ENCODE results near the gene FAM200A. TPM values are rescaled to one million over a fixed set of nuclear protein-coding genes. Genes with fewer than 3 reads are reported as not detected.
A peak's percentile ranks its signal among the peaks of the same experiment; 100 is the strongest.

Gene FAM200A
- total and polyA plus RNA-seq, 2 experiments from 2014 or later = 7.7 to 7.9 TPM

GRCh38 chr7:99499721-99500636, 51.9 kb downstream of the FAM200A start, which contains the start of gene ZNF394:
Gene ZNF394 (minus strand): TSS chr7:99500281. CDS start chr7:99500093, 188 bp downstream.
- ATAC-seq (peak; percentile 59), DNase-seq (ENCODE audit: low spot score) (peak; percentile 99)
- Mint-ChIP-seq H3K36me3 (ENCODE audit: low read depth) (peaks cover 36% of the 10 kb centered on the region), H3K27me3 (ENCODE audit: insufficient read depth, low read depth, poor library complexity) (peaks cover 8% of the 10 kb centered on the region), H3K27ac (peak within 1 kb of the TSS; percentile 100), H3K4me1 (peaks cover 13% of the 10 kb centered on the region), H3K9me3 (peaks cover 16% of the 10 kb centered on the region; the same call in 1 of the 3 replicates), H3K4me3 (peak within 1 kb of the TSS; percentile 99)
- H2AFZ ChIP-seq = peak within 1 kb of the TSS; percentile 96
- peak within 1 kb of the TSS; percentile 85 for H3K4me3 ChIP-seq
- H3K9me2 ChIP-seq (ENCODE audit: insufficient read depth) = no peaks in the 10 kb centered on the region
- peak within 1 kb of the TSS; percentile 94 for H3K4me2 ChIP-seq
- peaks cover 19% of the 10 kb centered on the region for H3K36me3 ChIP-seq (ENCODE audit: insufficient read depth)
- H3F3A ChIP-seq (replicated peaks; ENCODE audit: low read depth) = 0 out of 2 replicates have a peak, but pooled peaks cover 26% of the 10 kb centered on the region
- H3K27me3 ChIP-seq (ENCODE audit: insufficient read depth) = no peaks in the 10 kb centered on the region
- H4K20me1 ChIP-seq (replicated peaks; ENCODE audit: insufficient read depth) = peaks cover 24% of the 10 kb centered on the region
- H3K4me1 ChIP-seq (ENCODE audit: insufficient read depth) = peaks cover 18% of the 10 kb centered on the region; the same call in 1 of the 2 replicates
- H3K79me2 ChIP-seq (replicated peaks; ENCODE audit: insufficient read depth) = peaks cover 53% of the 10 kb centered on the region
- TF ChIP-seq ETS1 (IDR thresholded peaks at IDR 0.05) (peak; percentile 78), POLR2AphosphoS5 (IDR thresholded peaks at IDR 0.05; ENCODE audit: low read depth) (peak; percentile 87), NANOG (IDR thresholded peaks at IDR 0.05; ENCODE audit: borderline replicate concordance) (no peak), ZNF331 (CRISPR knock-in tag; IDR thresholded peaks at IDR 0.05; ENCODE audit: low read depth) (no peak), CREB1 (CRISPR knock-in tag; IDR thresholded peaks at IDR 0.05; ENCODE audit: low read depth) (peak; percentile 95), JUNB (IDR thresholded peaks at IDR 0.05; ENCODE audit: unreplicated experiment) (no peak), CTCF (conservative IDR thresholded peaks at IDR 0.05; ENCODE audit: low read depth in 2 of 2) (no peak)
- TF ChIP-seq, protein P1, sequence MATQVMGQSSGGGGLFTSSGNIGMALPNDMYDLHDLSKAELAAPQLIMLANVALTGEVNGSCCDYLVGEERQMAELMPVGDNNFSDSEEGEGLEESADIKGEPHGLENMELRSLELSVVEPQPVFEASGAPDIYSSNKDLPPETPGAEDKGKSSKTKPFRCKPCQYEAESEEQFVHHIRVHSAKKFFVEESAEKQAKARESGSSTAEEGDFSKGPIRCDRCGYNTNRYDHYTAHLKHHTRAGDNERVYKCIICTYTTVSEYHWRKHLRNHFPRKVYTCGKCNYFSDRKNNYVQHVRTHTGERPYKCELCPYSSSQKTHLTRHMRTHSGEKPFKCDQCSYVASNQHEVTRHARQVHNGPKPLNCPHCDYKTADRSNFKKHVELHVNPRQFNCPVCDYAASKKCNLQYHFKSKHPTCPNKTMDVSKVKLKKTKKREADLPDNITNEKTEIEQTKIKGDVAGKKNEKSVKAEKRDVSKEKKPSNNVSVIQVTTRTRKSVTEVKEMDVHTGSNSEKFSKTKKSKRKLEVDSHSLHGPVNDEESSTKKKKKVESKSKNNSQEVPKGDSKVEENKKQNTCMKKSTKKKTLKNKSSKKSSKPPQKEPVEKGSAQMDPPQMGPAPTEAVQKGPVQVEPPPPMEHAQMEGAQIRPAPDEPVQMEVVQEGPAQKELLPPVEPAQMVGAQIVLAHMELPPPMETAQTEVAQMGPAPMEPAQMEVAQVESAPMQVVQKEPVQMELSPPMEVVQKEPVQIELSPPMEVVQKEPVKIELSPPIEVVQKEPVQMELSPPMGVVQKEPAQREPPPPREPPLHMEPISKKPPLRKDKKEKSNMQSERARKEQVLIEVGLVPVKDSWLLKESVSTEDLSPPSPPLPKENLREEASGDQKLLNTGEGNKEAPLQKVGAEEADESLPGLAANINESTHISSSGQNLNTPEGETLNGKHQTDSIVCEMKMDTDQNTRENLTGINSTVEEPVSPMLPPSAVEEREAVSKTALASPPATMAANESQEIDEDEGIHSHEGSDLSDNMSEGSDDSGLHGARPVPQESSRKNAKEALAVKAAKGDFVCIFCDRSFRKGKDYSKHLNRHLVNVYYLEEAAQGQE (IDR thresholded peaks at IDR 0.05; ENCODE audit: unreplicated experiment) = peak; percentile 8
- H3K27ac ChIP-seq (ENCODE audit: low read depth) = peak within 1 kb of the TSS; percentile 98

Data from GM23338 (cell line).